Medulla oblongata (tissue), 1 donor: Measurements from ENCODE around the gene CKMT1A.
"Not testable (repeated sequence)": the region's sequence is repeated elsewhere in the genome, so short reads cannot be mapped to it uniquely, and the experiment has no call there.

Experiments used
- DNase-seq: peaks from one replicate; pipeline ENCODE4 v3.0.0-alpha.2; 2015; ENCODE audit errors: extremely low spot score

CKMT1A gene

GRCh38 chr15:43693148-43694022 lies at the start of gene CKMT1A:
Gene CKMT1A (plus strand): TSS chr15:43693859. CDS start chr15:43694051, 192 bp downstream.
- not testable (repeated sequence) for DNase-seq

- DNase-seq, result no peak
Measured at GRCh38 chr15:43648649-43649429, 44.8 kb upstream of the CKMT1A start, which contains the start of gene CATSPER2. Gene CATSPER2 (minus strand): TSS chr15:43648844. CDS start chr15:43648061, 783 bp downstream.

GRCh38 chr15:43649430-43649926 lies 44.2 kb upstream of the CKMT1A start:
- DNase-seq, result not testable (repeated sequence)

- DNase-seq, result not testable (repeated sequence)
Measured at GRCh38 chr15:43659727-43660126, 33.9 kb upstream of the CKMT1A start.

- DNase-seq, result not testable (repeated sequence)
Measured at GRCh38 chr15:43662293-43662692, 31.4 kb upstream of the CKMT1A start.

GRCh38 chr15:43663333-43663732 lies 30.3 kb upstream of the CKMT1A start:
- not testable (repeated sequence) for DNase-seq

- not testable (repeated sequence) for DNase-seq
Measured at GRCh38 chr15:43666177-43666576, 27.5 kb upstream of the CKMT1A start.

GRCh38 chr15:43674175-43674574 lies 19.5 kb upstream of the CKMT1A start:
- DNase-seq, result not testable (repeated sequence)

- not testable (repeated sequence) for DNase-seq
Measured at GRCh38 chr15:43689604-43690301, 3.9 kb upstream of the CKMT1A start.

GRCh38 chr15:43692679-43693078 lies 980 bp upstream of the CKMT1A start:
- DNase-seq, result not testable (repeated sequence)

- DNase-seq, result no peak
Measured at GRCh38 chr15:43702174-43702573, 8.5 kb downstream of the CKMT1A start.

- no peak for DNase-seq
Measured at GRCh38 chr15:43702701-43703424, 9.2 kb downstream of the CKMT1A start.

GRCh38 chr15:43710431-43711131 lies 16.9 kb downstream of the CKMT1A start:
- not testable (repeated sequence) for DNase-seq

- no peak for DNase-seq
Measured at GRCh38 chr15:43723151-43723550, 29.5 kb downstream of the CKMT1A start.

- not testable (repeated sequence) for DNase-seq
Measured at GRCh38 chr15:43726306-43726705, 32.6 kb downstream of the CKMT1A start.

- DNase-seq, result not testable (repeated sequence)
Measured at GRCh38 chr15:43728053-43728725, 34.5 kb downstream of the CKMT1A start.

GRCh38 chr15:43735416-43735815 lies 41.8 kb downstream of the CKMT1A start:
- DNase-seq, result no peak

- peak; percentile 96 for DNase-seq
Measured at GRCh38 chr15:43746245-43746902, 52.7 kb downstream of the CKMT1A start, which contains the start of gene PDIA3. Gene PDIA3 (plus strand): TSS chr15:43746438. CDS start chr15:43746540, 102 bp downstream.

GRCh38 chr15:43746903-43747309 lies 53.2 kb downstream of the CKMT1A start:
- peak; percentile 9 for DNase-seq
